H1 (cell line): Measurements from ENCODE around the gene MTPN. TPM values are rescaled to one million over a fixed set of nuclear protein-coding genes. Genes with fewer than 3 reads are reported as not detected.

Experiments
- ASH2L ChIP-seq: fragments of 200-600, 300-600 bp; sonication (generic); IDR thresholded peaks from one replicate; pipeline ENCODE4 v1.7.1; 2017; ENCODE audit warnings: low read length
- MAX ChIP-seq: IDR thresholded peaks from 2 replicates; pipeline ENCODE4 v1.6.1; 2012; ENCODE audit warnings: inconsistent platforms
- SP2 ChIP-seq: IDR thresholded peaks from 2 replicates; pipeline ENCODE4 v1.6.1; 2012; ENCODE audit warnings: mild to moderate bottlenecking, low read length, inconsistent platforms
- TAF7 ChIP-seq: optimal IDR thresholded peaks from 2 replicates; pipeline ENCODE3; 2011; ENCODE audit warnings: low read depth, mild to moderate bottlenecking, inconsistent platforms, low read length, moderate library complexity, borderline replicate concordance
- polyA plus RNA-seq, 7 experiments: library from polyadenylated mRNA; depleted of rRNA in 3 of 7; stranded (reverse) in 5 of 7; unstranded in 2 of 7; fragments of >200 nt in 5 of 7; fragments of 200-250 nt in 2 of 7; gene quantifications; 1 replicate in 5 of 7; 2 replicates in 1 of 7; 4 replicates in 1 of 7; pipeline versions ENCODE4 v1.2.1 to v1.2.3, GENCODE V29; 2011 to 2013; ENCODE audit warnings: missing spikeins in 2 of 7, mixed read lengths in 2 of 7
- total RNA-seq: library from RNA; stranded (reverse); fragmentation: NEBNext Ultra II Directional; extraction: Animal tissue kit (Norgen Biotek cat#: 25700); gene quantifications from 2 replicates; pipeline ENCODE4 v1.2.1, GENCODE V29; 2021
- TF ChIP-seq, protein P1 (sequence below): IDR thresholded peaks from 2 replicates; pipeline ENCODE4 v1.6.1; 2011; ENCODE audit warnings: low read depth, mild to moderate bottlenecking, low read length; ENCODE audit not compliant: insufficient read depth

Gene MTPN
- total and polyA plus RNA-seq, 2 of the 8 experiments (the other 6 are each of a cell fraction or from before 2014, with no cell fraction given) = 33.0 to 101 TPM

GRCh38 chr7:135970682-135971365 is 6.3 kb downstream of the MTPN start (continued):
- TF ChIP-seq MAX (no peak), SP2 (no peak), TAF7 (no peak), ASH2L (no peak)
- TF ChIP-seq, protein P1, sequence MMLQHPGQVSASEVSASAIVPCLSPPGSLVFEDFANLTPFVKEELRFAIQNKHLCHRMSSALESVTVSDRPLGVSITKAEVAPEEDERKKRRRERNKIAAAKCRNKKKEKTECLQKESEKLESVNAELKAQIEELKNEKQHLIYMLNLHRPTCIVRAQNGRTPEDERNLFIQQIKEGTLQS = no peak
